Amniotic epithelial cell (primary cell): ENCODE measurements around the gene FRAT1.
A peak's percentile ranks its signal among the peaks of the same experiment; 100 is the strongest.
"Not testable (repeated sequence)": the region's sequence is repeated elsewhere in the genome, so short reads cannot be mapped to it uniquely, and the experiment has no call there.

Experiments used
- DNase-seq: peaks from one replicate; pipeline ENCODE4 v3.0.0-alpha.2; 2010; ENCODE audit warnings: low read depth

The FRAT1 gene, protein sequence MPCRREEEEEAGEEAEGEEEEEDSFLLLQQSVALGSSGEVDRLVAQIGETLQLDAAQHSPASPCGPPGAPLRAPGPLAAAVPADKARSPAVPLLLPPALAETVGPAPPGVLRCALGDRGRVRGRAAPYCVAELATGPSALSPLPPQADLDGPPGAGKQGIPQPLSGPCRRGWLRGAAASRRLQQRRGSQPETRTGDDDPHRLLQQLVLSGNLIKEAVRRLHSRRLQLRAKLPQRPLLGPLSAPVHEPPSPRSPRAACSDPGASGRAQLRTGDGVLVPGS

GRCh38 chr10:97318772-97319651 lies at the start of gene FRAT1:
Gene FRAT1 (plus strand): TSS chr10:97319271. CDS start chr10:97319454, 183 bp downstream.
- DNase-seq: peak; percentile 89

- DNase-seq: peak; percentile 33
Measured at GRCh38 chr10:97270523-97271154, 48.4 kb upstream of the FRAT1 start.

- no peak for DNase-seq
Measured at GRCh38 chr10:97273700-97274099, 45.4 kb upstream of the FRAT1 start.

- DNase-seq: no peak
Measured at GRCh38 chr10:97274828-97275227, 44.2 kb upstream of the FRAT1 start.

DNA sequence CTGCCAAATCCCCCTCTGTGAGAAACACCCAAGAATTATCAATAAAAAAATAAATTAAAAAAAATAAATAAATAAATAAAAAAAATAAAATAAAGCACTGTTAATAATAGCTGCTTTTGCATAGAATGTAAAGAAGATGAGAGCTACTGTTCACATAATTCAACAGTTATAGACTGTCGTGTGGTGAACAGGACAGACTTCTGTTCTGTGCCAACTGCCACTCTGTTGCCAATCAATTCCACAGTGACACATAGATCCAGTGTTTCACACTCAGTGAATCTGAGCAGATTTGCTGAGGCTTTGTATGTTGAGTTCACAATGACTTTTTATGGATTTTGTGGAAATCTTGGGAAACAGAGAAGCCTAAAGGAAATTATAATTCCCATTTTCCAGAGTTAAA lies 41.5 kb upstream of the FRAT1 start:
- no peak for DNase-seq

DNA sequence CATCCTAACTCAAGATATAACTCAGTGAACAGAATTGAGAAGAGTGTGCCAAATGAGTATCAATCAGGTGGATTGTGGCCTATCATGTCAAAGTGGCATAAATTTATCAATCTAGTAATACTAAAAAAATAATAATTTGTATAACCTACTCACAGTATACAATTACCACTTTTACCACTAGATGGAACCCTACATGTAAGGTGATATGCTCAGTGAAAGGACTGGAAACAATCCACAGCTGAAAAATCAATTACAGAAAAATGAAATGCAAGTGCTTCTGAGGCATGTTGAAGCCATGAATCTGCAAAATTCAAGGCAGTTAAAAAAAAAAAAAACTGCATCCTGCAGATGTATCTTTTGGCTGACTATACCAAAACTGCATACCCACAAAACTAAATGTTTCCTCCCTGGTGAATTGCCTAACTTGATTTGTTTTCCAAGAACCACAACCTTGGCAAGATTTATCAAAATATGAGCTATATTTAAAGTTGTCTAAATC lies 40.5 kb upstream of the FRAT1 start:
- DNase-seq: peak; percentile 90

GRCh38 chr10:97279121-97279815 lies 39.8 kb upstream of the FRAT1 start:
- peak; percentile 78 for DNase-seq

DNA sequence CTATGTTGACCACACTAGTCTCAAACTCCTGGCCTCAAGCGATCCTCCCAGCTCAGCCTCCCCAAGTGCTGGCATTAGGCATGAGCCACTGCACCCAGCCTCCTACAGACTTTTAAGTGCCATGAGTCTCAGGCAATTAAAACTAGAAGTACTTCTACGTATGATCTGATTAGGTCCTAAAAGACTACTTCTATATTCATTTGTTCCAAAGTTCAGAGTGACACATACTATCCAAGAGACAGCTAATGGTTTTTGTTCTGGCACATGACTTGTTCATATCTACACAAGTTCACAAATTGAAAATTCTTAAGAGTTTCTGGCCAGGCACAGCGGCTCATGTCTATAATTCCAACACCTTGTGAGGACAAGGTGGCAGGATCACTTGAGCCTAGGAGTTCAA lies 38.3 kb upstream of the FRAT1 start:
- DNase-seq: no peak

DNA sequence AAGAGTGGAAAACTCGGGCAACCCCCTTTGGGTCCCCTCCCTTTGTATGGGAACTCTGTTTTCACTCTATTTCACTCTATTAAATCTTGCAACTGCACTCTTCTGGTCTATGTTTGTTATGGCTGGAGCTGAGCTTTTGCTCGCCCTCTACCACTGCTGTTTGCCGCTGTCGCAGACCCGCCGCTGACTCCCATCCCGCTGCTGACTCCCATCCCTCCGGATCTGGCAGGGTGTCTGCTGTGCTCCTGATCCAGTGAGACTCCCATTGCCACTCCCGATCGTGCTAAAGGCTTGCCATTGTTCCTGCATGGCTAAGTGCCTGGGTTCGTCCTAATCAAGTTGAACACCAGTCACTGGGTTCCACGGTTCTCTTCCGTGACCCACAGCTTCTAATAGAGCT lies 29.0 kb upstream of the FRAT1 start:
- DNase-seq: not testable (repeated sequence)

GRCh38 chr10:97290576-97291356 lies 28.3 kb upstream of the FRAT1 start:
- DNase-seq: not testable (repeated sequence)

GRCh38 chr10:97291357-97292096 lies 27.5 kb upstream of the FRAT1 start:
- no peak for DNase-seq

DNA sequence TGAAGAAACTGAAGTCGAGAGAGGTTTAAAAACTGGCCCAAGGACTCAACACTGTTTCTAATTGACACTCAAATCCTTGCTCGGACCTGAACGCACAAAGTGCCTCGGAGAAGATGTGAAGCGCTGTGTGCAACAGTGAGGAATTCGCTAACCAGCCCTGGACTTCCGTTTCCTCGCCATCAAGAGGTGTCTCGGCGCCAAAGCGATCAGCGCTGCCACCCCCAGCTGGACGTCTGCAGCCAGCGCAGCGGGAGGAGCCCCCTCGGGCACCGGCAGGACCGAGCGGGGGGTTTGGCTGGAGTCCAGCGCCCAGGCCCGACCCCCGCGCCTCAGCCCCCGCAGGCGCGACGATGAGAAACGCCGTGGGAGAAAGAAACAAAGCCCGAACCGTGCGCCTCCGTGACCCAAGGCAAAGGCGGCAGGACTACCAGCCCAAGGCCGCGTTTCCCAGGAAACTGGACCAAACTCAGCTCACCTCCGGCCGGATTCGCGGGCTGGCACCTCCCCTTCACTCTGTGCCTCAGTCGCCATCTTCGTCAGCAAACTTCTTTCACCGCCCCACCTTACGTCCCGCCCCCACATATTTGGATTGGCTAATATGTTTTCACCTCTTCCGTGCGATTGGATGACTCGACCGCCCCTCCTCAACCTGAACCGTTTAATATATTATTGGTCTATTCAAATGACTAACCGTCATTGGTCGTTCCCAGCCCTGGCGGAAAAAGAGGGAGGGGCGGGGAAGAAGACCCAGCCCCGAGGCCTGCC lies 26.8 kb upstream of the FRAT1 start, which contains the start of gene ARHGAP19:
TSS of gene ARHGAP19 (minus strand) at position 541 of the 765 bp plus-strand sequence. CDS start at position 531, 10 bp downstream.
- DNase-seq: peak; percentile 98

GRCh38 chr10:97292862-97293198 lies 26.2 kb upstream of the FRAT1 start:
- DNase-seq: no peak

DNA sequence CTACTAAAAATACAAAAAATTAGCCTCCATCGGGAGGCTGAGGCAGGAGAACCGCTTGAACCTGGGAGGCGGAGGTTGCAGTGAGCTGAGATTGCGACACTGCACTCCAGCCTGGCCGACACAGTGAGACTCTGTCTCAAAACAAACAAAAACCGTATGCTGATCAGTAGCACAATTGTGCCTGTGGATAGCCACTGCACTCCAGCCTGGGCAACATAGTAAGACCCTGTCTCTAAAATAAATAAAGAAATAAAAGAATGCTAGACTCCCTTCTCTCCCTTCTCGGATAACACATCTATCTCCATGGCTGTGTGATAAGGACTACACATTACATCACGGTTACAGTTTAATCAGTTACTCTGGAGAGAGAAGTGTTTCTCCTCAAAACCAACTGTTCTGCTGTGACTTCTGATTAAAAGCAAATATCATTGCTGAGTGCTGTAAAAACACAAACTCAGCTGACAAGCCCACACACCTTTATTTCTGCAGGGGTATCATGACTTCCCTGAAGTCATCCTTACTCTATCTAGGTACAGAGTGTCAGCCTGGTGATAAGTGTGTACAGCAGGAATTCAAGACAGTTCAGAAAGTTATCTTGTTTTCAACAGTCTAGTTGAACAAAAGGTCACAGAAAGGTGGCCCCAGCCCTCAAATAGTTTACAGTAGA lies 21.4 kb upstream of the FRAT1 start:
- peak; percentile 92 for DNase-seq

GRCh38 chr10:97298223-97298571 lies 20.9 kb upstream of the FRAT1 start:
- no peak for DNase-seq

DNA sequence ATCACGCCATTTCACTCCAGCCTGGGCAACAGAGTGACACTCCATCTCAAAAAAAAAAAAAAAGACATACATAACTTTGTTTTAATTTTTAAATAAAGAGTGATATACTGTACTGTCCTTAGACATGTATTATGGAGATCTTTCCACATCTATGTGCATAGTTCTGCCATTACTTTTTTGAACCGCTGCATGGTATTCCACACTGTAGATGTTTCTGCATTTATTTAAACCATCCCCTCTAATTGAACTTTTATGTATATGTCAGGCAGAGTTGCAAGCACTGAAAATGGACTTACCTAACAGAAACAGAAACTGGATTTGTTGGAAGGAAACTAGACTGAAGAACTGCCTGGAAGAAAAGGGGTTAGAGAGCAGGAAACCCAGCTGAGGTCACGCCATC lies 18.1 kb upstream of the FRAT1 start:
- DNase-seq: no peak

DNA sequence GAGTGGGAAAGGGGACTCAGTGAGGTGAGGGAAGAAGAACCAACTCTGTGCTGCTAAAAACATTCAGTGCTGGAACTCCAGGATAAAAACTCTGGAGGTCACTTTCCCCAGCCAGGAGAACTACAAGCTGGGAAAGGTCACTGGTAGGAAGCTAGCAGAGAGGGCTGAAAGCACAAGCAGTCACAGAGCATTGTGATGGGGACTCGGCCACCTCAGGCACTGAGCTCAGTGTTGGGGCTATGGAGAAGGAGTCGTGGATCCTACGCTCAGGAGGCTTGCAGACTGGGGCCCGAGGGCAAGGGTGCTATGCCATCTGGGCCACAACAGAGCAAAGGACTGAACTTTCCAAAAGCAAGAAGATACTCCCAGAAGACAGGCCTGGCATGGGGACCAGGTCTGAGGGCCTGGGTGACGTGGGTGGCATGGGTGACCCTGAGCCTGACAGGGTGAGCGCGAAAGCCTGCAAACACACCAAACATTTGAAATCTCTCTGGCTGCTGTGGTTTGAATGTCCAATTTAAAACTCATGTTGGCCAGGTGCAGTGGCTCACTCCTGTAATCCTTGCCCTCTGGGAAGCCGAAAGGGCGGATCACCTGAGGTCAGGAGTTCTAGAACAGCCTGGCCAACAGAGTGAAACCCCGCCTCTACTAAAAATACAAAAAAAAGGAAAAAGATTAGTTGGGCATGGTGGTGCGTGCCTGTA lies 16.8 kb upstream of the FRAT1 start:
- no peak for DNase-seq

GRCh38 chr10:97307441-97307840 lies 11.6 kb upstream of the FRAT1 start:
- peak; percentile 73 for DNase-seq
